ENCODE data around the gene KCNMB2.
"Not testable (repeated sequence)": the region's sequence is repeated elsewhere in the genome, so short reads cannot be mapped to it uniquely, and the experiment has no call there.

The KCNMB2 gene

GRCh38 chr3:178536211-178537079 lies at the start of gene KCNMB2:
Gene KCNMB2 (plus strand): TSS chr3:178536436.
- no peak for DNase-seq (ENCODE audit: low read depth)

DNA sequence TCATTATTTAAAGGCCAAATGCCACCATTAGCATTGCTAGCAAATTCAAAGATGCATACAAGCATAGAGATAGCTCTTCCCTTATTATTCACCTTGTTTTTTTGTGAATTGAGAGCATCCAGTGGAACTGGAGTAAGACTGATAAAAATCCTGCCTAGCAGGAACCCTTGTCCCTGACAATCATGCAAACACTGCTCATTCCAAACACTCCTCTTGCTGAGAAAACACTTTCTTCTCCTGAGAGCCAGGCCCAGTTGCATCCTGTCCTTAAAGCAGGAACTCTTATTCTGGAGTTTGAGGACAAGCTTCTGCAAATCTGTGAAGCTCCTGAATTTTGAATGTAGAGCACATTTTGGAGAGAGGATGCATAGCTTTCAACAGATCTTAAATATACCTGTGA lies 49.3 kb upstream of the KCNMB2 start:
- DNase-seq (ENCODE audit: low read depth): no peak

- no peak for DNase-seq (ENCODE audit: low read depth)
Measured at GRCh38 chr3:178487752-178488151, 48.5 kb upstream of the KCNMB2 start.

DNA sequence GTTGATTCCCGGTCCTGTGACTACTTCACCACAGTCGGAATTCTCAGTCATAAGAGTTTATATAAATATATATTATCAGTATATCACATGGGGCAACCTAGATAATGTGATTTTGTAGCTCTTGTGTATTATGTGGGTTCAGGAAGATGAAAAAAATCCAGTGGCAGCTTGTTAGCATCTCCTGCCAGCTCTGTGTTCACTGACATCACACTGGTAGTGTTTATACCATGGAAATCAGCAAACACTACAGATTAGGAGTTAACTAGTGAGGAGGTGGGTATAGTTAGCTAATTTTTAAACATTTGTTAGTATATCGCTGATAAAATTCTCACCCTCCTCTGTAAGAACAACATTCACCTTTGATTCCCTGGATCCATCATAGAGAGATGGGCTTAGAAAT lies 44.5 kb upstream of the KCNMB2 start:
- DNase-seq (ENCODE audit: low read depth): no peak

DNA sequence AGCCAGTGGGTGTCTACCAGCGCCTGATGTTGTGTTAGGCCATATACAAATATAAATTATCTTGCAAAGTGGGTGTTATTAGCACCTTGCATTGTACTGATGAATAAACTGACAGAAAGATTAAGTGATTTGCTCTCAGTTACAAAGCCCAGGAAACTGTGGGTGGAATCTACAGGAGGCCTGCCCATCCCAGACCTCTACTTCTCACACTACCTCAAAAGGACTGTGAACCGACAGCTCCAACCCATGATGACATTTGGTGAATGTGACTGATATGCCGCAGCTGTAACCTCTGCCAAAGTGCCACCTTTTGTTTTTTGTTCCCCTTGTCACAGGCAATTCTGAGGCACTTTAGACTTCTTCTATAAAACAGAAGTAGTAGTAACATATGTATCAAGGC lies 43.7 kb upstream of the KCNMB2 start:
- DNase-seq (ENCODE audit: low read depth): no peak

GRCh38 chr3:178494386-178494785 lies 41.9 kb upstream of the KCNMB2 start:
- DNase-seq (ENCODE audit: low read depth): no peak

- DNase-seq (ENCODE audit: low read depth): no peak
Measured at GRCh38 chr3:178496911-178497310, 39.3 kb upstream of the KCNMB2 start.

- DNase-seq (ENCODE audit: low read depth): no peak
Measured at GRCh38 chr3:178498871-178499270, 37.4 kb upstream of the KCNMB2 start.

GRCh38 chr3:178500631-178501030 lies 35.6 kb upstream of the KCNMB2 start:
- no peak for DNase-seq (ENCODE audit: low read depth)

DNA sequence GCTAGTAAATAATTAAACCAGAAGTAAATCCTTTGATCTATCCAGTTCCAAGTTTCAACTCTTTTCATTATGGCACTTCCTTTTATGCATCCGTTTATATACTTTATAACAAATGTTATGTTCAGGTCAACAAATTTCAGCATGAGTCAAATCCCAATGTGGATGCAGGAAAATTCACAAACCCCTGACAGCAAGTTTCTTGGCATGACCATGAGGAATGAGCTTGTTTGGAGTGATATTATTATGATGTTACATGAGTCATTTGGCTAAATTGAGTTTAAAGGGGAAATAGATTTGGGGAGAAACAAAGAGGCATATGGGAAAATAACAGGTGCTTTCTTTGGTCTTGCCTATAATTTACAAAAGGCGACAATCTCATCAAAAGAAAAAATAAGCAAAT lies 32.1 kb upstream of the KCNMB2 start:
- no peak for DNase-seq (ENCODE audit: low read depth)

- no peak for DNase-seq (ENCODE audit: low read depth)
Measured at GRCh38 chr3:178505832-178506231, 30.4 kb upstream of the KCNMB2 start.

DNA sequence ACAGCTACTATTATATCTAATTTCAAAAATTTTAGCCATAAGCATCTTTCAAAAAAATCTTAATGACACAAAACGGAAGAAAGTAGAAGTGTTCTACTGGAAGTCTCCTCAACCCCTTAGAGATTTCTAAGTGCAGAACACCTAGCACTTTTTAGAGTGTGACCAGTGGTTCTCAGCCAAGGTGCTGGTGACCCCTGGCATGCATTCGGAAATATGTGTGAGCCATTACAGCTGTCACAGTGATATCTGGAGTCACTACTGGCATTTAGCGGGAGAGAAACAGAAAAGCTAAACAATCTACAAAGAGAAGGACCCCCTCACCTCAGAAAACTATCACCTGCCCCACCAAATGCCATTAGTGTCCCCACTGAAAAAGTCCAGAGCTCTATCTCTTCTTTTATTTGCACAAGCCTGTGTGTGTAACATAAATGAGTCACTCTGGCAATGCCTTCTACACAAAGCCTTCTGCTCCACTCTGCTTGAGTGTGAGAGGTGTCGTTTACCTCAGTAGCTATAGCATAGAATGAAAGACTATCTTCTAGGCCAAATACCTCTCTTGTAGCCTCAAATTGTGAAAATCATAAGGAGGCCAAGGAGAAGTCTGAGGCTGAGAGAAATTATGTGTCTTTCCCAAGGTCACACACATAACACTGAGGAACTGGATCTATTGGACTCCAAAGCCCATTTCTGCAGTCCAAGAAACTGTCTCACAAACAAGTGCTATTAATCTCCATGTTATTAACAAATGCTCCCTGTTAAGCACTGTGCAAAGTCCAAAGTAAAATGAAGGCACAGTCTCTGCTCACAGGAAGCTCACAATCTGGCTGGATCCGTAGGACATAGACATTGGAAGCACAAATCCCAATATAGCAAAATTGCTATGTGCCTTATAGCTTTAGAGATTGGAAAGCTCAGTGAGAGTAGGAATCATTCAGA lies 28.5 kb upstream of the KCNMB2 start:
- no peak for DNase-seq (ENCODE audit: low read depth)

DNA sequence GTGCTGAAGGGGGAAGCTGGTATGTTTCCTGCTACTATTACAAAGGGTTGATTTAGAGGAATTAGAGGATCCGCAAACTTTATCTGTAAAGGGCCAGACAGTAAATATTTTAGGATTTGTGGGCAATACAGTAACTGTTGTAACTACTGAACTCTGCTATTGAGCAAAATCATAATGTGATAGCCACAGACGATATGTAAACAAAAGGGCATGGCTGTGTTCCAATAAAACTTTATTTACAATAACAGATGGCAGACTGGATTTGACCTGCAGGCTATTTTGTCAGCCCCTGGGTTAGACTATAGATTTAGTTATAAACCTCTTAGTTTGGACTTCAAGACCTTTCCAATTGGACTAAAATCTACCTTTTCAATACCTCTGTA lies 27.8 kb upstream of the KCNMB2 start:
- no peak for DNase-seq (ENCODE audit: low read depth)

DNA sequence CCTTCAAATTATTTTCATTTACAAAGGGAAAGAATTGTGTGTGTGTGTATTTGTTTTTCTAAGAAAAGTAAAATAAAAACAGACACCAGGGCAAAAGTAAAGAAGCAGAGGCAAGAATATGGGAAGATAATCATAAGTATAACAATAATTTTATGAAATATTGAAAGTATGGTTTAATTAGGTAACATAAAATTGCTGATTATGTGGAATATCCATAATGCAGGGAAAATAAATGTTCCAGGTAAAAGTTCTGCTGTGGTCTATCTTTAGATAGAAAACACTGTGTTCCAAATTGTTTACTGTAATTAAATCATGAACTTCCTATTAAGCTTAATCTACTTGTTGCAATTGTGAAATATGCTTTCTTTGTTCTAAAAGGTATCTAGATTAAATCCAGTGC lies 25.7 kb upstream of the KCNMB2 start:
- no peak for DNase-seq (ENCODE audit: low read depth)

DNA sequence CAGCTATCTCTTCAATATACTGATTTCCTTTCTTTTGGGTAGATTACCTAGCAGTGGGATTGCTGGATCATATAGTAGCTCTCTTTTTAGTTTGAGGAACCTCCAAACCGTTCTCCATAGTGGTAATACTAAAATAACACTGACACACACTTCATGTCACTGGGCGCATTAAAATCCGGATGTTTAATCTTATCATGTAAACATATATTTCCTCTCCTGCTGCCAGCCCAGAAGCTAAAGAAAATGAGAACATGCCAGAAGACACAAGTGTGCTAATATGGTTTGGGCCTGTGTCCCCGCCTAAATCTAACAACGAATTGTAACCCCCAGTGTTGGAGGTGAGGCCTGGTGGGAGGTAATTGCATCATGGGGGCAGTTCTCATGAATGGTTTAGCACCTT lies 23.6 kb upstream of the KCNMB2 start:
- no peak for DNase-seq (ENCODE audit: low read depth)

GRCh38 chr3:178513546-178514380 lies 22.5 kb upstream of the KCNMB2 start:
- DNase-seq (ENCODE audit: low read depth): no peak

- no peak for DNase-seq (ENCODE audit: low read depth)
Measured at GRCh38 chr3:178514401-178514800, 21.8 kb upstream of the KCNMB2 start.

- DNase-seq (ENCODE audit: low read depth): not testable (repeated sequence)
Measured at GRCh38 chr3:178515076-178515744, 21.0 kb upstream of the KCNMB2 start.

- no peak for DNase-seq (ENCODE audit: low read depth)
Measured at GRCh38 chr3:178517665-178518334, 18.4 kb upstream of the KCNMB2 start.

DNA sequence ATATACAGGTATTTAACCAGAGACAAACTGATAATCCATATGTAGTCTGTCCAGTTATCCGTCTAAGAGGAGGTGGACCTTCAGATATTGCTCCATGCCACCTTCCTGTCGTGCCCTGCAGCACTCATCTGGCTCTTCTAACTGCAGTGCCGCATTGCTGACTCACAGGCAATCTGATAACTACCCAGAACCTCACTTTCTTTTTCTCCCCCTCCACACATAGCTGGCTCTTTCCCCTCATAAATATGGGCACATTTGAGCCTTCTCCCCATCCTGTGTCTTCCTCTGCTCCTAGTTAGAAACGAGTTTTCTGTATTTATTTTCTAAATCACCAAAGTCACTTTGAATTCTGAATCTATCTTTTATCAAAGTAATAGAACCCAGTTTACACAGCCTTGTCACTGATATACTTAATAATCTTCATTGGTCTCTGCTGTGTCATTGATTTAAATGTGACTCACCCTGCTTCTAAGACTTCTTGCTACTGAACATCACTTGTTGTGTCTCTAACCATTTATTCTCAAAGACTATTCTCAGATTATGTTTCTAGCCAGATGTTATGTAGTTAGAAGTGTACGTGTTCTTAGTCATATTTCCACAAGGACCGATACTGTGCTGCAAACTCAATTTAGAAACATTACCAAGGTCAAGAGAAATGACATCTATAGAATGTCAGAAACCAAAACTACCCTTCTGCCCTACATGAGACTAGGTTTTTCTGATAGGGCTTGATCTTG lies 17.4 kb upstream of the KCNMB2 start:
- DNase-seq (ENCODE audit: low read depth): no peak
